Kidney capillary endothelial cell (primary cell): ENCODE results near the gene LGALS9.
"Not testable (repeated sequence)": the region's sequence is repeated elsewhere in the genome, so short reads cannot be mapped to it uniquely, and the experiment has no call there.

ENCODE experiments used
- DNase-seq: peaks from one replicate; pipeline ENCODE4 v3.0.0-alpha.2; 2018; ENCODE audit warnings: low spot score

The LGALS9 gene

DNA sequence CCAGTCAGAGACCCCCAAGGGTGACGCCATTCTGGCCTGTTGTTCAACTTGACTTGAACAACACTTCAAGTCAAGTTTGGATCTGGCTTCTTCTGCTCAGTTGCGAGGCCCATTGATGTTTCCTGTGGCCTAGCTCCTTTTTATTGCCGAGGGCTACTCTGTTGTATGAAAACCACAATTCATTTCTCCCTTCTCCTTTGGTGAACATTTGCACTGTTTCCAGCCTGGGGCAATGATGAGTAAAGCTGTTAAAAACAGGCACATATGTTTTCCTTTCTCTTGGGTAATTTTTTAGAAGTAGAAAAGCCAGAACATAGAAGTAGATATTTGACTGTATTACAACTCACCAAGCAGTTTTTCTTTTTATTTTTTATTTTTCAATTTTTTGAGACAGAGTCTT lies 1.7 kb upstream of the LGALS9 start:
- not testable (repeated sequence) for DNase-seq

DNA sequence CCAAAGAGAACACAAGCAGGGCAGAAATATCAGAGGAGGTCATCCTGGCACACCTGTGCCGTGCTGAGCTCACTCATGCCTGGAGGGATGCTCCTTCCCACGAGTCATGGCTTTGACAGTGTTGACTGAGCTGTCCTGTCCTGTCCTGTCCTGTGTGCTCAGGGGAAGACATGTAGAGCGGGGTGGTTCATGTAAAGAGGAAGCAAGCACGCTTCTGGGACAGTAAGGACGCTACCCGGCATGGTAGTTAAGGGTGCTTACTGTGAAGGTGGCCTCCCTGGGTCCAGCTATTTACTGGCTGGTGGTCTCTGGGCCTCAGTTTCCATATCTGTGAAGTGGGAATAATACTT lies 398 bp downstream of the LGALS9 start:
- DNase-seq, result no peak

DNA sequence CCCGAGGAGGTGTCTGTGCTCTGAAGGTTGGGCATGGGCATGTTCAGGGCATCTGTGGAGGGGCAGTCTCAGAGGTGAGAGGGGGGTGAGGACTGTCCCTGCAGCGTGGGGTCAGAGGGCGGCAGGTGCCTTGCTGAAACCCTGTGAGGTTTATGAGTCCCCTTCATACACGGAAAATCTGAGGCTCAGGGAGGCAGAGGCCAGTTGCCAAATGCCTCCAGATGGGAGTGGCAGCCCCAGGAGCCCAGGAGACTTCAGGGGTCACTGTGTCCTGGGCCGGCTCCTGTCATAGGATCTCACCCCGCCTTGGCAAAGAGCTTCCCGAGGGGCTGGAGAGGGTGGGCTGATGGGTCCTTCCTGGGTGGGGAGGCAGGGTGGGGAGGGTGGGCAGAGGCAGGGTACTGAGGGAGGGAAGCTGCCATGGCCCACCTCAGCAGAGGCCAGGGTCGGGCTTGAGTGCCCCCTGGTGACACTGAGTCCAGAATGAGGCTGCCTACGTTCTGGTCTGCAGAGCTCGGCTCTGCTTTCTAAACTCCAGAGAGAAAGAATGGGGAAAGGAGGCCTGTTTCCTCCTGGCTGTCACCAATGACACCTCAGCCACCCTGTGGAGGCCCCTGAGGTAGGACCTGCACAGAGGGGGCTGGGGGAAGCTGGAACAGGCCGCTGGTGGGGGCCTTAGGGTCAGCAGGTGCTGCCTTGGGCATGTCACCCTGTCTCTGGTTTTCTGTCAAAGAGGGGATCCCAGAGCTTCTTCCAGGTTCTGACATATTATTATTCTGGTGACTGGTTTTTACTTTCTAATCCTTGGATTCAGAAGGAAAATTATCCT lies 1.1 kb downstream of the LGALS9 start:
- no peak for DNase-seq

DNA sequence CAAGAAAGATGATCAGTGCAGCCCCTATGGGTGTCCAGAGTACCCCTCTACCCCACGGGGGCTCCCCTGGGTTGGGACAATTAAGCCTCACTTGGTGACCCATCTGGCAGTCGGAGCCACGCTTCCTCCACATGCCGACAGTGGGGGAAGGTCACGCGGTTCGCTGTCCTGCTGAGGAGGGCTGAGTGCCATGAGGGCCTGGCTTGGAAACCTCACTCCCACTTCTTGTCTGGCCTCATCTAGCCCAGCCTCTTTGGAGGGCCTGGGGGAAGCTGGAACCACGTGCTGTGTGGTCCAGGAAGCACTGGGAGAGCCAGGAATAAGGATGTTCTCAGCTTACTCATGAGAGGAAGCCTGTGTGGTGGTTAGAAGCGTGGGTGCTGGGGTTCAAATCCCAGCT lies 1.8 kb downstream of the LGALS9 start:
- peak; percentile 32 for DNase-seq

DNA sequence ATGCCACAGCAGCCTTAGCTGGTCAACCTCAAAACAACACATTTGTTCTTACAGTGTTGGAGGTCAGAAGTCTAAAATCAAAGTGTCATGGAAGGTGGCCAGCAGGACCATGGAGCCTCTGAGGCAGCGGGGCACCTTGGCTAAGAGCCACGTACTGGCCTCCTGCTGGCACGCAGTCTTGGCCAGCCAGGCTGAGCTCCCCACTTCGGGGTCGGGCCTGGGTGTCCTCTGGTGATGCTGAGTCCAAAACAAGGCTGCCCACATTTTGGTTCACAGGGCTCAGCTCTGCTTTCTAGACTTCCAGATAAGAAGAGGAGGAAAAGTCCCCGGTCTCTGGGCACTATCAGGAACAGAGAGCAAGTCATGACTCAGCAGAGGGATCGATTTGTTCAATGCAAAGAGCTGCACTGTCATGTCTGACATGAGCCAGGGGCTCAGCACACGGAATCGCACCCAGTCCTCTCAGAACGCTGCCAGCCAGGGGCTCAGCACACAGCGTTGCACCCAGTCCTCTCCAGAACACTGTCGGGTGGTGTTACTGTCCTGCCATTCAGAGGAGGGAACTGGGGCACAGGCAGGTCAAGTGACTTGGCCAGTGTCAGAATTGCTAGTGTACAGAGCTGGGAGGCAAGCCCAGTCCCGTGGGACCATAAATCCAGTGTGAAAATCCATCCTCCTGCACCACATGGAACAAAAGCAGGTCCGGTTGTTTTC lies 2.5 kb downstream of the LGALS9 start:
- DNase-seq, result no peak

DNA sequence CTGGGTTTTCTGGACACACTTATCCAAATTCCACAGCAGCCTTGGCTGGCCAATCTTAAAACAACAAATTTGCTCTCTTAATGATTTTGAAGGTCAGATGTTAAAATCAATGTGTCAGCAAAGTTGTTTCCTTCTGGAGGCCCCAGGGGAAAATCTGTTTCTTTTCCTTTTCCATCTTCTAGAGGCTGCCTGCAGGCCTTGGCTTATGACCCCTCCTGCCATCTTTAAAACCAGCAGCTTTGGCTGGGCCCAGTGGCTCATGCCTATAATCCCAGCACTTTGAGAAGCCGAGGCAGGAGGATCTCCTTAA lies 3.0 kb downstream of the LGALS9 start:
- no peak for DNase-seq

DNA sequence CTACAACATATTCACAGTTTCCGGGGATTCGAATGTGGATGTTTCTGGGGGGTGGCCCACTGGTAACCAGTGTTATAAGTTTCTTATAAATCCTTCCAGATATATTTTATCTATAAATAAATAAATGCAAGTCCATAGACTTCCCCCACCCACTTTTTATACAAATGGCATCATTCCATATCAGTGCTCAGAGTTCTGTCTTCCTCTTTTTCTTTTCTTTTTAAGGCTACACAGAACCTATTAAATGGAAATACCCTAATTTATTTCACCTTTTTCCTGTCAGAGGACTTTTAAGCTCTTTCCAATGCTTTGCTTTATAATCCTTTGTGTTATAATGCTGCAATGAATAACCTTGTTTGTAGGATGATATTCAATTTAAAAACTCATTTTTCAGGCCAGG lies 3.8 kb downstream of the LGALS9 start:
- DNase-seq, result no peak

DNA sequence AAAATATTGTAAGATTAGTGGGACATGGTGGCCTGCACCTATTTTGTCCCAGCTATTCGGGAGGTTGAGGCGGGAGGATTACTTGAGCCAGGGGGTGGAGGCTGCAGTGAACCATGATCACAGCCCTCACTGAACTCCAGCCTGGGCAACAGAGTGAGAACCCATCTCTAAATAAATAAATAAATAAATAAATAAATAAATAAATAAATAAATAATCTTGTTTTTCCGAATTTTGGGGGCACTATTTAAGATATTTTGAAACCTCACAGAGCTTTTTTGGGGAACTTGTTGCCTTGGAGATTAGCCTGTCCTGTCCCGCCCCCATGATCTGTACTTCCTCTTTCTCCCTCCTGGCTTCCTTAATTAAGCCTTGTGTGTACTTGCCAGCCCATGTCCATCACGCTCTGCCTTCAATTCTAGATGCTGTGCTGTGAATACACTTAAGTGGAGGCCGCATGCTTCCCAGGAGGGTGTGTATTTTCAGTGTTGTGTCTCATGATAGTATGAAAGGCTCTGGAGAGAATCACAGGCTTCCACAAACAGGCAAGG lies 4.4 kb downstream of the LGALS9 start:
- DNase-seq, result no peak

DNA sequence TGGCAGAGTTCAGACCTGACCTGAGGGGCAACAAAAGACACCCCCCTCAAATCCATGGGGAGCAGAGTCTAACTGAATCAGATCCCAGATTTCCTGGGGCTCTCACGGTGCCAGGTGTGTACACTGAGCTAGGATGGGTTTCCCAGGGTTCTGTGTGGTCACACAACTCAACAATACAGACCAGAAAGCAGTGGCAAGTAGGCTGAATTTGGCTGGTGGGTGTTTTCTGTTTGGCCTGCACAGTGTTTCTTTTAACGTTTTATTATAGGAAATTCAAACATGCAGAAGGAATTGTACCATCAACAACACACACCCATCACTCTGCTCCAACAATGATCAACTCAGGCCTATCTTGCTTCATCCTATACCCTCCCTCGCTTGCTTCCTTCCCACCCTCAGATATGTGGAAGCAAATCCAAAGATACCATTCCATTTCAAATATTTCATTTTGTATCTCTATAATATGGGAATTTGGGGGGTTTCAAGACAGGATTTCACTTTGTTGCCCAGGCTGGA lies 5.1 kb downstream of the LGALS9 start:
- DNase-seq, result not testable (repeated sequence)

DNA sequence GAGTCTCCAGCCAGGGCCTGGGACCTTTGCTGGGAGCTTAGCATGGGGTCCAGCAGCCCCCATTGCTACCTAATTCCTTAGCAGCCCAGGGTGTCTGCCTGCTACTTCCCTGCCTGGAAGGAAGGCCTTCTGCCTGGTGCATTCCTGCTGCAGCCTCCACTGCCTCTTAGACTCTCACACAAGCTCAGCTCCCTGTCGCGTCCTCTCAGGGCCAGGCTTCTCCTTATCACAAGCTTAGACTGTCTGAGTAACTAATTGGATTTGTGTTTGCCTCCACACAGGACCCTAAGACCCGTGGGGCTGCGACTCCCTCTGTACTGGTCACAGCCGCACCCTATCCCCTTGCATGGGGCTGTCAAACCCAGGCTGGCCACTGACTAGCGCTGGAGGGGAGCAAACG lies 6.8 kb downstream of the LGALS9 start:
- not testable (repeated sequence) for DNase-seq

DNA sequence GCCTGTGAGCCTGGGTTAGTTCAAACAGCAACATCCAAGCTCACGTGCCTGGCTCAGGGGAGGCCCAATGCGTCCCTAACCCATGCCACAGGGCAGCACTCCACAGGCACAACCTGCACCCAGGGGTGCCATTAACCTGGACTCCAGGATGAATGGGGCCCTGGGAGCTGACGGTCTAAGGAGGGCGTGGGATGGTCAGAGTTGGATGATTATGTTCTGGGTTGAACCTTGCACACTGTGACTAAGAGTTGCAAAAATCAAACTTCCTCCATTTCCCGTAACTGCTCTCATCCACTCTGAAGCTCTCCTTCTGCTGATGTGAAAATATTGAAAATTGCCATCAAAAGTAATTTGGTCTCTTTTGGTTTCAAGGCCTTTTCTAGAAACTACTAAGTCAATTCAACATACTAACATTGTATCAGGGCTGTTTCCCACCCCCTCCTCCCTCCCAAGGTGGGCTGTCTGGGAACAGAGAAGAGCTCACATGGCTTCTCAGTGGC lies 7.5 kb downstream of the LGALS9 start:
- not testable (repeated sequence) for DNase-seq

DNA sequence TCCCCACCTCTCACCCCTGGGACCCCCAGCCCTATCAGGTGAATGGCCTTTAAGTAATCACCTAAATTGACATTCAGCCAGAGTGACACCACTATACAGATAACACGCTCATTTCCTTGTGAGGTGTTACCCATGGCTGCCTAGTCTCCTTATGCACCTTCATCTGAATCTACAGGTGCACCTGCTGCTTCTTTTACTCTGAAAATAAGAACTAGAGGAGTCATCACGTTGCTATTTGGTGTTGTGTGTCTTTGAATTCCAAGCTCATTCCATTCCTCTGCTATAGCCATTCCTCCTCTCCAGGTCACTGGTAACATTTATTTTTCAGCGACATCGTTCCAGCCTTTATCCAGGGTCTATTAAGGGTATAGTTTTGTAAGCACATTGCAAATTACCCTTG lies 9.8 kb downstream of the LGALS9 start:
- no peak for DNase-seq

DNA sequence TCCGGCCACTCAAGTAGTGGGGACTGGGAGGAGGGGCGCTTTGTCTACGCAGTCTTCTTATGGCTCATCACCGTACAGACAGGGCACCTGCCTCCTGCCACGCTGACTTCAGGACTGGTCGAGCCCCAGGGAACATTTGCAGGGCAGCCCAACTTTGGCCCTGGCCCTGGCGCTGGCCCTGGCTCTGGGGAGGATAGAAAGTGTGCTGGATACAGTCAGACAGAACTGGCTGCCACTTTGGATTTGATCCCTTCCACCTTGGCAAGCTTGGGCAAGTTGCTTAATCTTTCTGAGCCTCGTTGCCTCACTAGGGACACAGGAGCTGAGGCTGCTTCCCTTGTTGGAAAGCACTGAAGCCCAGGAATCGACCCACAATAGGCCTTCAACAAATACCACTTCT lies 13.6 kb downstream of the LGALS9 start:
- DNase-seq, result no peak

DNA sequence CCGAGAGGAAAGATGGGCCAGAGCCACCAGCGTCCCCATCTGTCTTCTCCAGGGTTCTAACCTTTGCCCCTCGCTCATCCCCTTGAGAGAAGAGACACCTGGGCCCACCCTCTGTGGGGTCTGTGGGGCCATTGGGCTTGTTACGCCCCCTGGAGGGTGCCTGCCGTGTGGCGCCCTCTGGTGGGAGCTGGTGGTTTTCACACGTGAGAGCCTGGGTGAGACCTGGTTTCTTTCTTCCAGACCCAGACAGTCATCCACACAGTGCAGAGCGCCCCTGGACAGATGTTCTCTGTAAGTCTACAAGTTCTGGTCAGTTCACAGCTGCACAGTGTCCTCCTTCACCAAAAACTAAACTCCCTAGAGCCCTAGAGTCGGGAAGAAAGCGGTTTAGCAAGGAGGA lies 14.6 kb downstream of the LGALS9 start:
- not testable (repeated sequence) for DNase-seq

DNA sequence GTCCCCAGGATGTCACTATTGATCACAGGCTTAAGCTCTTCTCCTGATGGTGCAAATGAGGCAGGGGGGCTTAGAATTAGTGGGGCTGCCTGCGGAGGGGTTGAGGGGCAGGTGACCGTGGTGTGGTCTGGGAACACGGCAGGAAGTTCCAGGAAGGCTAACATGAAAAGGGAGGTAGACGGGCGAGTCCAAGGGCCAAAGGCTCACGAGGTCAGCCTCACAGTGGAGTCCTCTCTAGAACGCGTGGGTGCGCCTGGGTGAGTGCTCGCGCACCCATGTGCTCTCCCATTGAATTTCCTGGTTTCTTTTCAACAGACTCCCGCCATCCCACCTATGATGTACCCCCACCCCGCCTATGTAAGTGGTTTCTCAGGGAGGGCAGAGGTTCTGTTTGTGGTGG lies 15.2 kb downstream of the LGALS9 start:
- DNase-seq, result no peak

DNA sequence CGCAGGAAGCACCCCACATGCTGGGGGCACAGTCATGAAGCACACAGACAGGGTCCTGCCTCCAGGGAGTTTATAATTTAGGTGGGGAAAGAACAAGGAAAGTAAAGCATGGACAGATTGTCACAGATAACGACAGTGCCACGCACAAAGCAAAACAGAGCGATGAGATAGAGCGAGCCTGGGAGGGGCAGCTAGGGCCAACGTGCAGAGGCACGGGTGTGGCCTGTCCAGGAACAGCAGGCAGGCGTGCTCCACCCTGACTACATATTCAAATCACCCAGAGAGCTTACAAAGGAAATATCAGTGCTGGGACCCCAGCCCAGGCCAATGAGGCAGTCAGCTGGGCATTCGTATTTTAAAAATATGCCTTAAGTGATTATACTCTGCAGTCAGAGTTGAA lies 16.8 kb downstream of the LGALS9 start:
- no peak for DNase-seq

DNA sequence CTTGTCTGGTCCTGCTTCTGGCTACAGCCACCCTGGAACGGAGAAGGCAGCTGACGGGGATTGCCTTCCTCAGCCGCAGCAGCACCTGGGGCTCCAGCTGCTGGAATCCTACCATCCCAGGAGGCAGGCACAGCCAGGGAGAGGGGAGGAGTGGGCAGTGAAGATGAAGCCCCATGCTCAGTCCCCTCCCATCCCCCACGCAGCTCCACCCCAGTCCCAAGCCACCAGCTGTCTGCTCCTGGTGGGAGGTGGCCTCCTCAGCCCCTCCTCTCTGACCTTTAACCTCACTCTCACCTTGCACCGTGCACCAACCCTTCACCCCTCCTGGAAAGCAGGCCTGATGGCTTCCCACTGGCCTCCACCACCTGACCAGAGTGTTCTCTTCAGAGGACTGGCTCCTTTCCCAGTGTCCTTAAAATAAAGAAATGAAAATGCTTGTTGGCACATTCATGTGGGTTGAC lies 18.2 kb downstream of the LGALS9 start:
- DNase-seq, result not testable (repeated sequence)

DNA sequence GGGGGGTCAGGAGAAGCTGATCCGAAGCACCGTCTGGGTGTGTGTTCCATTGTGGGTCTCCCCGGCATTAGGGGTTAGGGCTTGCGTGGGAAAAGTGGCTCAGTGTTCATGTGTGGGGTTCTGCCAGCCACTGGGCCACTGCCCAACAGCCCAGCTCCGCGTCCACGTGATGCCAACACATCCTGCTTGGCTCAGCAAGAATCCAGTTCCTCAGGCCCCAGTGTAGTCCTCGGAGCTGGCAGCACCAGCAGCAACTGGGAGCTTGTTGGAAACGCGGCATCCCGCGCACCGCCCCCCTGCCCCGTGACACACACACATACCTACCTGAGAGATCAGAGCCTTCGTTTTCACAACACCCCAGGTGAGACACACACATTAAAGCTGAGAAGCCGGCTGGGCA lies 18.9 kb downstream of the LGALS9 start:
- no peak for DNase-seq

DNA sequence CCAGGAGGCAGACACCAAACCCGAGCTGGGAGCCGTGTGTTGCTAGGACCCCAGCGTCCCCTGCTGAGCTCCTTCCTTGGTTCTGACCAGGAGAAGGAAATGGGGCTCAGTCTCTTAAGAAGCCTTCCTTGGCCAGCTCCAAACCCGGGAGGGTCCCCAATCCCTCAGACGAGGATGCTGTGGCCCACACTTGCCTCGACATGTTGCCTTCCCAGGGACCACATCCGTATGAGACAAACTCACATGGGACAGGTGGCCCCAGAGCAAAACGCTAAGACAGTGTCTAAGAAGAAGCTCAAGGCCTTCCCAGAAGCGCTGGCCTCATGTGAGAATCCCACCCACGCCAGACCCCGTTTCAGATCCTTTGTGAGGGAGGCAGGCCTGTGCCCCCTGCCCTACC lies 19.8 kb downstream of the LGALS9 start:
- no peak for DNase-seq

DNA sequence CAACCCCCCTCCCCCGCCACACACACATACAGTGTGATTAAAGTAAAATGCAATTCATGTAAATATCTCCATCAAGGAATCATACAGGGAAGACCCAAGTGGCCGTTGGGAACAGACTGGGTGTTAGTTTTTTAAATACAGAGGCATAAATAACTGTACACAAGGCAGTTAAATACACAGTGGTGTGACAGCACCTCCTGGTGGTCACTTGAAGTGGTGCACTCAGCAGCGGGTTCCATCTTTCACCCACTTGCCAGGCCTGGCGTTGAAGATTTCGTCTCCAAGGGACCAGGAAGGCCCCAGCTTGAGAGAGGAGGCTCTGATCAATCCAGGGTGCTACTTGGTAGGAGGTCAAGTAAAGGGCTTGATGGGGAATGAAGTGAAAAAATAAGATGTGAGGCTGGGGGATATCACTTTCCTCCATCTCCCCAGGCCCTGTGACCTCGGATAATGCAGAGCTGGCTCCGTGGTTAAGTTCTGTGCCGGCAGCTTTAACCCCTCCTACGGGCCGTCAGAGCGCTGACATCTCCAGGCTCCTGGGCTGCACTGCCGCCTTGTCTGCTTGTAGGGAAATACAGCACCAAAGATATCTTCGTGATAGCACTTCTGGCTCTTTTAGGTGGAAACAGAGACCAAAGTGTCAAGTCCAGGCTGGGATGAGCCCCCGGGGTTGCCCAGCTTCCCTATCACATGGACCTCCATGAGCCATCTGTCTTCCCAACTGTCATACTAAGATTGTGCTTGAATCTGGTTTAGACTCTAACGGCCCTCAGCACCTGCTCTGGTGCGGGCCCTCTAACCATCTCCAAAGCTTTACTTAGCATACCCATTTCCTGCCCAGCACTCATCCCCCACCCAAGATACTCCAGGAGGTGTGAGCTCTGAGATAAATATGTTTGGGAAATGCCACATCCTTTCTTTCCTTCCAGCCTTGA lies 20.7 kb downstream of the LGALS9 start:
- peak; percentile 28 for DNase-seq

DNA sequence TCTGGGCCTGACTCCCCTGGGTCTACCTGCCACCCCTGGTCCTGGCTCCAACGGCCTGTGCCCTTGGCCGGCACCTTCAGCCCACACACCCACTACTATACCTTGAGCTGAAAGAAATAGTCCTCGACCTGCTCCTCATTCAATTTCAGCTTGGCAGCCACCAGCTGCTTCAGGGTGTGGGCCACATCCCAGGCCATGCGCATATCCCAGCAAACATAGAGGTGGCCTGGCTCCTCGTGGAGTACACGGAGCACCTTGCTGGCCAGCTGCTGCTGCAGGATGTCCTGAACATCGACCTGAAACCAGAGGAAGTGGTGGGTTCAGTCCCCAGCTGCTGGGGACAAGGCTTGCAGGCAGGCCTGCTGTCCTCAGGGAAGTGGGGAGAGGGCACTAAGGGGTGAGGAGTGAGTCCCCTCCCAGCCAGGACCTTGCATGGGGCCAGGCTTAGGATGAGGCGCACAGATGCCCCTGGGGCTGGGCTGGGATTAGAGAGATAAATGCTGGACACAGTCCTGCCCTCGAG lies 22.5 kb downstream of the LGALS9 start:
- not testable (repeated sequence) for DNase-seq

DNA sequence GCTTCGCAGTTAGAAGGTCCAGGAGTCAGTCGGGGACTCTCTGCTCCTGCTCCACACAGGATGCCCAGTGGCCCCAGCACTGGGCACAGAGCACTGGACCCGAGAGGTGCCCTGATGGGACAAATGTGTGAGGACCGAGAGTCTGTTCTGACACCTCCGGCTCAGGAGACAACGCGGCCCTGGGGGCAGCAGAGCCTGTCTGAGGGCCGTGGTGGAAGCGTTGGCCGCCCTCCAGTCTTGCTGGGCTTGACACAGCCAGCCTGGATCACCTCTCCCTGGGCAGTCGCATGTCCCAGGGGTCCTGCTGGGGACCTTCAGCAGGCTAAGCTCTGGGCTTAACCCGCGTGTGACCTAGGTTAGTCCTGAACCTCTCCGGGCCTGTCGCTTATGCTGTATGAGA lies 23.1 kb downstream of the LGALS9 start:
- no peak for DNase-seq
